Activated CD4-positive, alpha-beta T cell treated with anti-CD3 and anti-CD28 coated beads for 48 hours (primary cell): ENCODE results near the gene ATG2A.

Experiments used
- DNase-seq: peaks from one replicate; pipeline ENCODE4 v3.0.0-alpha.2; 2020

ATG2A gene

GRCh38 chr11:64900774-64901173, 16.2 kb downstream of the ATG2A start:
- DNase-seq: no peak

- DNase-seq: peak; percentile 77
Observed at GRCh38 chr11:64900263-64900678, 16.7 kb downstream of the ATG2A start.

DNA sequence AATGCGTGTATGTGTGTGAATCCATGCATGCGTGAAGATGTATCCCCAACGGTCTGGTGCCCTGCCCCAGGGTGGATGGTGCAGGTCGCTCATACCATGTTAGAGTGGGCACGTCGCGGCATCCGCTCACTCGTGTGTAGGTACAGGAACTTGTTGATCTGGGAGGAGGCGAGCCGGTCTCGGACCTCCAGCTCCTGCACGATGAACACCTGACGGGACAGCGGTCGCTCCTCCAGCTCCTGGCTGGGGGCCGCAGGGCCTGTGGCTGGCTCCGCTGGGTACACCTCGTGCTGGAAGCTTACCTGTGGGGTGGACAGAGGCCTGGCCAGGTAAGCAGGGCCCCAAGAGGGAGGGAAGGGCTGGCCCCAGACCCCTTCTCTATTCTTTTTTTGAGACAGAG, 18.5 kb downstream of the ATG2A start:
- DNase-seq: no peak

- DNase-seq: no peak
Observed at GRCh38 chr11:64898076-64898445, 18.9 kb downstream of the ATG2A start.

DNA sequence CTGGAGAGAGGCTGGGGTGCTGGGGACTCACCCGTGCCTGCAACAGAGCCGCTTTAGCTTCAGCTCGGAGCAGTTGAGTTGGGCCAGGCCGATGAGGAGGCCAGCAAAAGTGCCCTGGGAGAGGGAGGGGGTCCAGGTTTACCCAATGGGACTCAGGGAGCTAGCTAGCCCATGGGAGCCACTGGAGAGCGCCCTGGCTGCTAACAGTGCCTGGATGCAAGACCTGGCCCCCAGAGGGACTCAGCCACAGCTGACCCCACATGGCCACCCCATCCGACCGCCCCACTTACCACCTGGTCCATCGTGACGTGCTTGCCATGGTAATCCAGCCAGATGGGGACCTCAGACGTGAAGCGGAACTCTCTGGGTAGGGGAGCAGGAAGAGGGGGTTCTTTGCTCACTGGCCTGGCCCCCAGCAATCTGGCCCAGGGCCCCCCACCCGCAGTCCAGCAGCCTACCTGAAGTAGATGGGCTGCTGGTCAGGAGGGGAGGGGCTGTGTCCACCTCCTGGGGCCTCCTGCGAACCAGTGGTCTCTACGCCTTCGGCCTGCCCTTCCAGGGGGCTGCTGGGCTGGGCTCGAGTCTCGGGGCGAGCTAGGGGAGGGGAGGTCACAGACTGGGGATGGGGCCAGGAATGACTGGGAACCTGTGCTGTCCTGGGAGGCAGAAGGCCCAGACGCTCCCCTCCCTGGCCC, 19.5 kb downstream of the ATG2A start:
- DNase-seq: no peak

DNA sequence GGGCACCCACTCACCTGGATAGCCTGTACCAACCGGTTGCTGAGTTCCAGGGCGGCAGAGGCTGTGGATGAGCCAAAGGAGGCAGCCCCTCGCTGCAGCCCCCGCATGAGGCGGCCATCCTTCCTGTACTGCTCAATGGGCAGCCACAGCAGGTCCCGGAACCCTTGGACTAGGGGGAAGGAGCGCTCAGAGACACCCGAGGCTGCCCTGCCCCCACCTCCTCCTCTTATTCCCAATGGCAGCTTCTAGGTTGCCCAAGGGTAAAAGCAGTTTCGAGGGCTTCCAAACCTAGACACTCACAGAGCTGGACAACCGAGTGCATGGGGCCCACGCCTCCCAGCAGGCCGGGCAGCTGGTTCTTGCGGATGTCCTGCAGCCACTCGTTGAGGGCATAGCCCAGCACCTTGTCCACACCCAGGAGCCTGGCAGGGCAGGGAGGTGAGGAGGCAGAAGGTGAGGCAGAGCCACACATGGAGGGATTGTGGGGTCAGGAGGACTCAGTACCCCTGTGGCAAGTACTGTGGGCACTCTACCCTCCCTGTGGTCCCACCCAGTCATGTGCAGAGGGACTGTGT, 20.5 kb downstream of the ATG2A start:
- no peak for DNase-seq

DNA sequence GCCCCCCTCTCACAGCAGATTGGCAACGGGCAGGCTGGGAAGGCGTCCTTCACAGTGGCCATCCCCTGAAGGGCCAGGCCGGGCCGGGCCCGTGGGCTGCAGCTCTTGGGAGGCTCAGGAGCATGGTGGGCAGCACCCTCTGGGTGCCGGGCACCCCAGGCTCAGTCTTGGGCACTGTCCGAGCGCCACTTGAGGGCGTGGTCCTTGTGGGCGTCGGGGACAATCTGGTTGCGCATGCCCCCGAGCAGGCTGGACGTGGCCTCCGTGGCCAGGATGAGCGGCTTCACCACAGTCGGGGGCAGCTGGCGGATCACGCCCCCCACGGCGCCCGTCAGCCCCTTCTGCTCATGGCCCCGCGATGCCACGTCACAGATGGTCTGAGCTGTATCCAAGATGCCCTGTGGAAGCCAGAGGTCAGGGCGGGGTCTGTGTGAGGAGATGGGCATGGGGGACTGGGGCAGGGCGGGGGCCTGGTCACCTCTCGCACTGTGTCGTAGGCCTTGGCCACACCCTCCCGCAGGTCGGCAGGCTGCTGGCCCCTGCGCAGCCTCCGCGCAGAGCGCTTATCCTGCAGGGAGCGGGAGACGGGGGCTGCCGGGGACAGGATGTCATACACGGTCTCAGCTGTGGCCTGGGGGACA, 22.1 kb downstream of the ATG2A start:
- DNase-seq: no peak

DNA sequence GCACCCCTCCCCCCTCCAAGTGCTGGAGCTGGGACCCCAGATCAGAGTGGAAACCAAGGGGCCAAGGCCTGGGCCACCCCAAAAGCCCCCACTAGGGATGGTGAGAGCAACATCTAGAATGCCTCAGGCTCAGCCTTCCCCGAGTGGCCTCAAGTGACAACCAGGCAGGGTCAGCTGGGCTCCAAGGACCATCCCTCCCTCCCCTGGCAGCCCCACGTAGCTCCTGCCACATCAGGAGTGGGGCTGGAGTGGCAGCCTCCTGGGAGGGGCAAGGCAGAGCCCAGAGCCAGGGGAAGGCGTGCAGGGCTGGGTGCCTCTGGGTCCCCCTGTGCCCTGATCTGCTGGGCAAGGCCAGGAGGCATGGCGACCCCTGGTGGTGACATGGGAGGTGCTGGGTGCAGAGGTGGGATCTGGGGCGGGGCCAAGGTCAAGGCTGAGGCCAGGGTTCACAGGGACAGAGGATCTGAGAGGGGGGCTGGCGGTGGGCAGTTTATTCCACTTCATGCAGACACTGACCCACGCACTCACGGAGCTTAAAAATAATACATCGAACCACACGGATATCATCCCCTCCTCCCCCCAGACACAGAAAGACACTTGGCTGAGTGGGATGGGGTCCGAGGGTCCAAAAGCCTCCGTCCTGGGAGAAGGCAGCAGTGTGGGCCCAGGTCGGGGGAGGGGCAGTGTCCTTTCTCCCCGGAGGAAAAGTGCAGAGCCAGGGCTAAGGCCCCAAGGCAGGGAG, 22.8 kb downstream of the ATG2A start:
- DNase-seq: peak; percentile 95

DNA sequence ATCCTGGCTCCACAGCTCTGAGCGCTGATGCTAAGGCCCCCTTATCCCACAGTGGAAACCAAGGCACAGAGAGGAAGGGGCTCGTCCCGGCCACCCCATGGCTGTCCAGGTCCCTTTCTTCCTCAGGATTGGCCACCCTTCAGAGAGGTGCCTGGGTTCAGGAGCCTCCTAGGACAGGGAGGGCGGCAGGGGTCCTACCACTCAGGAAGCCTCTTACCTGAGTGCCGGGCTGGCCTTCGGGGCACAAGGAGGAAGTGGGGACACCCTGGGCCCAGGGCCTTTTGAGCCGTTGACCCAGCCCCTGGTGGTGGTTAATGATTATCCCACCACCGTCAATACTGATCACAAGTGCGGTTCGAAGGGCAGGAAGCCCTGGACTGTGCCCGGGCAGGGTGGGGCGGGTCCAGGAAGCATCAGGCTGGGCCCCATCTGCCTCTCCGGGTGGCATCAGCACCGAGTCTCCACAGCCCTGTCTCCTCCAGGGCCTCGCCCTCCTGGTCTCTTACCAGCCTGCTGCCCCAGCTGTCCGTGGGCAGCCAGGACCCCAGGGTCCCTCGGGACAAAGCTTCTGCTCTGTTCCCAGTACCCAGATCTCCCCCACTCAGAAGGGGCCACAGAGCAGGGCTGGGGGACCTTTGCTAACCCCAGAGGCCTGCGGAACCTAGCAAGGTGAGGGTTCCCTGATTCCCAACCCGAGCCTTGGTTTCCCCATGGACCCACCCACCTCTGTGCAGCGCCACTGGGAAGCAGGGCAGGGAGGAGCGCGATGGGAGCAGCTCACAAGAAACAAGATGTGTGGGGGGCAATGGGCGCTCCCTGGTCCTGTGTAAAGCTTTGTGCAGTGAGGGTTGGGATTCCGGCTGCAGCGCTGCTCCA, 23.6 kb downstream of the ATG2A start:
- no peak for DNase-seq

- DNase-seq: no peak
Observed at GRCh38 chr11:64892838-64893193, 24.2 kb downstream of the ATG2A start.

GRCh38 chr11:64892411-64892831, 24.6 kb downstream of the ATG2A start:
- no peak for DNase-seq

DNA sequence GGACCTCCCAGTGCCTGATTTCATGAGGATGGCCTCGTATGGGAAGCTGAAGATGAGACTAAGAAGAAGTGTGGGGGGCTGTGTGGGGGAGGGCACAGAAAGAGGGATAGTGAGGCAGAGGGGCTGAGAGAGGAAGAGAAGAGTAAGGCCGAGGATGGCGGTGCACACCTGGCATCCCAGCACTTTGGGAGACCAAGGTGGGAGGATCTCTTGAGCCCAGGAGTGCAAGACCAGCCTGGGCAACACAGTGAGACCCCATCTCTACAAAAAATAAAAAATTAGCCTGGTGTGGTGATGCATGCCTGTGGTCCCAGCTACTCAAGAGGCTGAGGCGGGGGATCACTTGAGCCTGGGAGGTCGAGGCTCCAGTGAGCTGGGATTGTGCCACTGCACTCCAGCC, 25.1 kb downstream of the ATG2A start:
- no peak for DNase-seq

DNA sequence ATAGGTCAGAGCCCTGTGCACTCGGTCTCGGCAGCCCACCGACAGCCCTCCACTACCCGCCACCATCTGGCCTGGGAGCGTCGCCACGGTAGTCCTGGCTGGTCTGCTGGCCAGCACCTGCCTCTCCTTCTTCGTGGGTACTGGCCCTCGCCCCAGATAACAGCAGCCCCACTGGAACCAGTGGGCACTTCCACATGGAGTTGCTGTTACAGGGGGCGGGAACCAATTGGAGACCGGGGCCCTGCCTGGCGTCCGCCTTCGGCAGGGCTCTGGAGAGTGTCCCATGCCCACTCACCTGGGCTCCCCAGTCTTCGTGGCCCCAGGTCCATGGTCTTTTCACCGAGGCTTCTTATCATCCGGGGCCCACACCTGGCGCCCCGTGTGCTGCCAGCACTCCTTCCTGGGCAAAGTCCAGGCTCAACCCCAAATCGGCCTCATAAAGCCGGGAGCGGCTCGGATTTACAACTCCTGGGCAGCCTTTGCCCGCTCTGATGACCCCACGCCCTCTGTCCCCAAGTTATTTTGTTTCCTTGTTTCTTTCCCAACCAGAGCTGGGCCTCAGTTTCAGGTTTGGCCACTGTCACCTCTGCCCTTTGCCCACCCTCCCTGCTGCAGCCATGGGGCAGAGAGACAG, 25.7 kb downstream of the ATG2A start:
- no peak for DNase-seq

DNA sequence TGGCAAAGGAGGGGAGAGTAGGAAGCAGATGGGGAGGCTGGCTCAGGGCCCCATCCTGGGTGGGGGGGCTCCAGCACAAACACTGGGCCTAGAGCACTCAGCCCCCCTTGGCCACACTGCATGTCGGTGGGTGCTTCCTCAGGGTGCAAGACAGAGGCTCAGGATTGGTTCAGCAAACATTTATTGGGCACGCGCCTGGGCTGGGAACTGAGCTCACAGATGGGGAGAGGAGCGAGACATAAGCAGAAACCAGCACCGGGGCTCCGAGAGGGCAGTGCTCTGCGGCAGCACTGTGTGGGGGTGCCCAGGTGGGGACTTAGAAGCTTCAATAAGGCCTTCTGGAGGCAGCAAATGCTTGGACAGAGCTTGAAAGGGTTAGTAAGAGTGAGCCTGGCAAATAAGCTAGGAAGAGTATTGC, 26.5 kb downstream of the ATG2A start:
- DNase-seq: no peak

DNA sequence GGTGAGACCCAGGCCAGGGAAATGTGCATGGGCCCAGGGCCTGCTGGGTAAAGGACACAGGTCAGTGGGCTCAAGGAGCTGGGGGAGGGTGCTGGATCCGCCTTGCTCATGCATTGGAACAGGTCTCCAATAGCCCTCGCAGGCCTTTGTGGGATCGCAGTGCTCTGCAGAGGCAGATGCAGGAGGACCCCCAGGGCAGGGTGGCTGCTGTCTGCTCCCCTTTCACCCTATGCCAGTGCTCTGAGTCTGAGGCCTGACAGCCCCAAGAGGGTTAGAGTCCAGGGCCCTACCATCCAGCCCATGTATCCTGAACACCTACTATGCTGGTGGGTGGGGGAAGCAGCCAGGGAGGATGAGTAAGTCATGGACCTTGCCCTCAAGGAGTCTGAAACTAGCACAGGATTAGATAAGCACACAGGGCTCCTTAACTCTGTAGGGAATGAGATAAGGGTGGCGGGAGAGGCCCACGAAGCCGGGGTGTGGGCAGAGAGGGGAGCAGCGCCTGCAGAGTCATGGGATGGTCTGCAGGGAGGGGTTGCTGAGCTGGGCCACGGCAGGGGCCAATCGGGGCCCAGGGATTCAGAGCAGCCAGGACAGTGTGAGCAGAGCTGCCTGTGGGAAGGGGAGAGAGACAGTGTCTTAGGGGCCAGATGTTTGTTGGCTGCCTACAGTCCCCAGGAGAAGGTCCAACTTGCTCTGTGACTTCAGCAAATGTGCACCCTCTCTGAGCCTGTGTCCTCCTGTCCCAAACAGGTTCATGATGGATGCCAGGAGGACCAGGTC, 28.1 kb downstream of the ATG2A start:
- no peak for DNase-seq

DNA sequence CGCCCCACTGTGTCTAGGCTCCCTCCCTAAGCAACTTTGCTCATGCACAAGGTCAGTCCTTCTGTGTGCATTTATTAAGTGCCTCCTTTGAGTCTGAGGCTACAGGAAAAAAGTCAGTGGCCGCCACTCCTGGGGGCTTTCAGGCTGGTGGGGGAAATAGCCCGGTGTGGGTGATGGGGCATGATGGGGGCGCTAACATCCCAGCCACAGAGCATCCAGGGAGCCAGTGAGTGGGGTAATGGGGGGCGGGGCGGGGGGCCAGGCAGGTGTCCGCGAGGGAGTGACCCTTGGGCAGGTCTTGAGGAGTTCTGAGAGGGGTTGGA, 28.6 kb downstream of the ATG2A start:
- DNase-seq: no peak

DNA sequence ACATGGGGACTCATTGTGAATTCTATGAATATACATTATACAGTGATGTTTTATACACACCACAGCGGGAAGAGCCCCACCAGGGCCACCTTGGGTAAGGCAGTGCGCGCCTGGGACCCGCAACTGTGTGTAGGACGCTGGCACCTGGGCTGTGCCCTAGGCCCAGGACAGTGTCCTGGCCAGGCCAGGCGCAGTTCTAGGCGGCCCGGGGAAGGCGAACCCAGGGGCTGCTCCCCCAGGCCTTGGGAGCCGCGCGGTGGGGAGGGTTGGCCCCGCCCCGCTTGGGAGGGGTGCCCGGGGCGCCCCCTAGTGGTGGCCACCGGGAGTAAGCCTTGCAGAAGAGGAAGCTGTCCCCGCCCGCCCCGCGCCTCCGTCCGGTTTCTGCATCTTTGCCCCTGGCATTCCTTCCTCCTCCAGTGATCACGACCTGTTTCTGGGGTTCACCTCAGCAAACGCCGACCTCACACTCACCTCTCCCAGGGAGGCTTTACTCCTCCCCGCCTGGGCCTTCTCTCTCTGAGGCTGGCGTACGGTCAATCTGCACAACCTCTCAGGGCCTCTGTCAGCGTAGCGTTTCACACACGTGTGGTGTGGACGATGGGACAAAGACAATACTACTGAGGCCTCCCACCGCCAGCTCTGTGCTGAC, 29.1 kb downstream of the ATG2A start:
- DNase-seq: peak; percentile 90

GRCh38 chr11:64887234-64887756, 29.7 kb downstream of the ATG2A start:
- DNase-seq: no peak

- DNase-seq: peak; percentile 50
Observed at GRCh38 chr11:64885367-64886286, 31.4 kb downstream of the ATG2A start.

DNA sequence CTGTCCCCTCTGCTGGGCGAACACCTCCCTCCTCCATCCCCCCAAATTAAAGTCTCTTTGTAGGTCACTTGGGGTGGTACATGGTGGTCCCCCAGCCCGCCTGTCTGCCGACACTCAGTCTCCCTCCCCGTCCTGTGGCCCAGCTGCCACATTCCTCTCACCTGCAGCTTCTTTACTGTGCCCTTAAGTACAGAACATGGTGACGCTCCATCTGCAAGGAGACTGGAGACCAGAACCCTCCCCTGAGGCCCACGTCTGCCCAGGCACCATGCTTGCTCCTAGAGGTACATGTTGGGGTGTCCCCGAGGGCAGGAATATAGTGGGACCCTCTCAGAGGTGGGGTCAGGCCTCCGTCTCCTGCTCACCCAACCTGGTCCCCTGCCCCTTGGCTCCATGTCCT, 33.0 kb downstream of the ATG2A start:
- DNase-seq: no peak
